CD14-positive monocyte (primary cell): ENCODE results near the gene NRIP2. TPM values are rescaled to one million over a fixed set of nuclear protein-coding genes. Genes with fewer than 3 reads are reported as not detected.

ENCODE experiments used
- DNase-seq, 3 donors: peaks; one replicate each; pipeline ENCODE4 v3.0.0-alpha.2; 2011 to 2022
- H2AFZ ChIP-seq: 2 replicates; pipeline ENCODE4 v1.6.0; 2012; ENCODE audit warnings: mild to moderate bottlenecking, low read depth, low read length, inconsistent platforms; ENCODE audit not compliant: insufficient read depth, poor library complexity, severe bottlenecking
- H3K27ac ChIP-seq, 2 donors: 1 replicate in 1 of 2; 2 replicates in 1 of 2; pipeline ENCODE4 v1.5.1; 2012 to 2013; ENCODE audit warnings: low read length in 2 of 2, control low read depth in 1 of 2, inconsistent platforms in 1 of 2, low read depth in 1 of 2, mild to moderate bottlenecking in 1 of 2
- H3K27me3 ChIP-seq, 2 donors: one replicate each; pipeline versions ENCODE4 v1.6.0 to v1.6.1; 2011 to 2013; ENCODE audit warnings: low read length in 2 of 2; ENCODE audit not compliant: control insufficient read depth in 2 of 2, insufficient read depth in 2 of 2
- H3K36me3 ChIP-seq, 2 donors: replicated peaks in 1 of 2; 1 replicate in 1 of 2; 2 replicates in 1 of 2; pipeline versions ENCODE4 v1.5.1 to v1.6.1; 2012 to 2013; ENCODE audit warnings: low read length in 2 of 2, control low read depth in 1 of 2, inconsistent platforms in 1 of 2, mild to moderate bottlenecking in 1 of 2; ENCODE audit not compliant: insufficient read depth in 2 of 2, control insufficient read depth in 1 of 2
- H3K4me1 ChIP-seq, 2 donors: 1 replicate in 1 of 2; 2 replicates in 1 of 2; pipeline versions ENCODE4 v1.5.1 to v1.6.1; 2012 to 2013; ENCODE audit warnings: low read length in 2 of 2, control low read depth in 1 of 2, inconsistent platforms in 1 of 2, mild to moderate bottlenecking in 1 of 2, moderate library complexity in 1 of 2; ENCODE audit not compliant: insufficient read depth in 2 of 2, control insufficient read depth in 1 of 2
- H3K4me2 ChIP-seq: replicated peaks from 2 replicates; pipeline ENCODE3; 2012; ENCODE audit warnings: low read length, moderate library complexity, mild to moderate bottlenecking; ENCODE audit not compliant: poor library complexity, severe bottlenecking; ENCODE audit errors: extremely low read depth
- H3K4me3 ChIP-seq, 3 experiments: fragments of 200-600 bp in 1 of 3; sonication (generic) in 1 of 3; replicated peaks in 1 of 3; 1 replicate in 2 of 3; 2 replicates in 1 of 3; pipeline ENCODE4 v1.5.1; 2011 to 2013; ENCODE audit warnings: low read length in 3 of 3, mild to moderate bottlenecking in 3 of 3, control low read depth in 2 of 3, low read depth in 2 of 3, inconsistent platforms in 1 of 3, moderate library complexity in 1 of 3
- H3K79me2 ChIP-seq: 2 replicates; pipeline ENCODE4 v1.6.0; 2012; ENCODE audit warnings: mild to moderate bottlenecking, control low read depth, inconsistent platforms, low read length, moderate library complexity; ENCODE audit not compliant: insufficient read depth
- H3K9ac ChIP-seq: 2 replicates; pipeline ENCODE4 v1.6.0; 2017; ENCODE audit warnings: low read length, mild to moderate bottlenecking; ENCODE audit not compliant: insufficient read depth, poor library complexity, severe bottlenecking
- H3K9me3 ChIP-seq, 2 donors: replicated peaks in 1 of 2; 1 replicate in 1 of 2; 2 replicates in 1 of 2; pipeline versions ENCODE4 v1.5.1 to v1.6.1; 2012 to 2013; ENCODE audit warnings: low read length in 2 of 2, control low read depth in 1 of 2; ENCODE audit not compliant: control insufficient read depth in 1 of 2, insufficient read depth in 1 of 2
- H4K20me1 ChIP-seq: 2 replicates; pipeline ENCODE4 v1.6.0; 2012; ENCODE audit warnings: mild to moderate bottlenecking, low read length, control low read depth, moderate library complexity; ENCODE audit not compliant: insufficient read depth
- H3K27ac Mint-ChIP-seq, 7 donors: one replicate each; pipeline ENCODE4 v1.8.0; 2020; ENCODE audit warnings: mild to moderate bottlenecking in 7 of 7, mixed read lengths in 7 of 7, moderate library complexity in 6 of 7, inconsistent platforms in 2 of 7
- H3K27me3 Mint-ChIP-seq, 3 donors: one replicate each; pipeline ENCODE4 v1.8.0; 2021 to 2022; ENCODE audit warnings: low read depth in 3 of 3, mild to moderate bottlenecking in 3 of 3, mixed read lengths in 3 of 3, moderate library complexity in 3 of 3, inconsistent platforms in 1 of 3
- H3K36me3 Mint-ChIP-seq, 2 donors: one replicate each; pipeline ENCODE4 v1.8.0; 2020; ENCODE audit warnings: mixed read lengths in 2 of 2, inconsistent platforms in 1 of 2, mild to moderate bottlenecking in 1 of 2
- H3K4me1 Mint-ChIP-seq: one replicate; pipeline ENCODE4 v1.8.0; 2020; ENCODE audit warnings: mild to moderate bottlenecking, mixed read lengths
- H3K4me3 Mint-ChIP-seq, 2 donors: one replicate each; pipeline ENCODE4 v1.8.0; 2020; ENCODE audit warnings: mild to moderate bottlenecking in 2 of 2, mixed read lengths in 2 of 2, moderate library complexity in 1 of 2
- H3K9me3 Mint-ChIP-seq, 7 donors: one replicate each; pipeline ENCODE4 v1.8.0; 2020 to 2022; ENCODE audit warnings: mixed read lengths in 7 of 7, mild to moderate bottlenecking in 6 of 7, moderate library complexity in 6 of 7, inconsistent platforms in 2 of 7
- CTCF ChIP-seq: fragments of 200-600 bp; IDR thresholded peaks from one replicate; pipeline ENCODE4 v1.8.0; 2022; ENCODE audit warnings: antibody characterized with exemption, mild to moderate bottlenecking
- WGBS: methylation state at CpG from one replicate; pipeline ENCODE4 v1.1.5; 2013; ENCODE audit warnings: missing lambda C conversion rate; ENCODE audit not compliant: insufficient coverage; 5-methylcytosine and 5-hydroxymethylcytosine counted together
- intact Hi-C, 2 donors: fragments of 100-400 bp; cut with micrococcal nuclease; formaldehyde crosslinking; loops; one replicate each; pipeline versions ENCODE4 v1.15.0 to v1.15.1; 2023
- polyA plus RNA-seq, 3 donors: library from polyadenylated mRNA; depleted of rRNA in 1 of 3; unstranded in 2 of 3; stranded (reverse) in 1 of 3; fragments of 300-500 nt in 2 of 3; fragments of >200 nt in 1 of 3; fragmentation: Illumina TruSeq in 2 of 3; gene quantifications; 1 replicate in 2 of 3; 2 replicates in 1 of 3; pipeline ENCODE4 v1.2.3, GENCODE V29; 2012 to 2021

The NRIP2 gene
- polyA plus RNA-seq, 3 donors: 0.19 to 0.24 TPM; not detected in 1

DNA sequence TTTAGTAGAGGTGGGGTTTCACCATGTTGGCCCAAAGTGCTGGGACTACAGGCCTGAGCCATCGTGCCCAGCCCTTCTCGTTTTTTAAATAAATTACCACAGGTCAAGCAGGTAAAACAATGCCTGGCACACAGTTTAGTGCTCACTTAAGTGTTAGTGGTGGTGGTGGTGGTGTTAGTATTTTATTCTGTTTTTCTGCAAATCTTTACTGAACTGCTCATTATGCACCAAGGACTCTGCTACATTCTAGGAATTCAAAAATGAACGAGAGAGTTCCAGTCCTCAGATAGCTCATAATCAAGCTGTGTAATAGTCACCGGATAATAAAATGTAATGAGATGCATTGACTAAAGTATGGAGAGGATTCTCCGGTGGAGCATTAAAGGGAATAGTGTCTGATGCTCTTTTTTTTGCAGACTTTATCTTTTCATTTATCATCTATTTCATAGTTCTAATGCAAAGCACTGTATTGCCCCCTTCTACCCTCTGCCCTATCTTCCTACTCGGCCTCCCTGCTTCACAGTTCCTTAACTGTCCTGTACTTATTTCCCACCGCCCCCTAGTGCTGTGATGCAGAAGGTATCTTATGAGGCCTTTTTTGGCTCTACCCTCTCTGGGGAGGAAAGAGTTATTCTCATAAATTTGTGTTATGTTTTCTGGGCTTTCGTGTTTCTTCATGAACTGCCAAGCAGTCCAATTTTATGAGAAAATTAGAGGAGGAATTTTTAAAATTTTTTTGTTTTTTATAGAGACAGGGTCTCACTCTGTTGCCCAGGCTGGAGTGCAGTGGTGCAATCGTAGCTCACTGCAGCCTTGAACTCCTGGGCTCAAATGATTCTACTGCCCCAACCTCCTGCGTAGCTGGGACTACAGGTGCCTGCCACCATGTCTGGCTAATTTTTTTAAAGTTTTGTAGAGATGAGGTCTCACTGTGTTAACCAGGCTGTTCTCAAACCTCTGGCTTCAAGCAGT is 21.3 kb downstream of the NRIP2 start:
- Histone ChIP-seq H3K79me2 (peaks cover 31% of the 10 kb centered on the region), H3K4me1 (peaks cover 13 to 19% of the 10 kb centered on the region in 2 donors), H3K36me3 (peaks cover 17 to 33% of the 10 kb centered on the region in 2 donors), H3K4me3 (peak overlapping the region; percentile 41 to 81 (median 57)), H4K20me1 (peaks cover 18% of the 10 kb centered on the region), H3K27me3 (no peaks in the 10 kb centered on the region), H3K27ac (peak overlapping the region; percentile 83 to 93), H3K9ac (peak overlapping the region; percentile 81), H2AFZ (peak overlapping the region; percentile 85), H3K4me2 (peak overlapping the region; percentile 99), H3K9me3 (no peaks in the 10 kb centered on the region)
- DNase-seq: peak; percentile 29 to 46 (median 45)
- H3K4me1 Mint-ChIP-seq: peaks cover 18% of the 10 kb centered on the region
- WGBS: no CpG with 5 or more reads among the region's 10 CpGs
- peaks cover 19 to 30% of the 10 kb centered on the region in 2 donors for H3K36me3 Mint-ChIP-seq
- no peaks in the 10 kb centered on the region for H3K9me3 Mint-ChIP-seq
- intact Hi-C loops: loop anchor here (2.0 to 5.0 kb wide), 2 partner anchors 19 to 64 kb away; partner anchors contain the start of genes FOXM1 (in 2 of the 2), RHNO1 (in 2 of the 2) and FKBP4 (in 1 of the 2)
- H3K27me3 Mint-ChIP-seq: no peaks in the 10 kb centered on the region
- H3K4me3 Mint-ChIP-seq: peak overlapping the region; percentile 96 to 99
- peak overlapping the region; percentile 99 to 100 (median 100) for H3K27ac Mint-ChIP-seq
- peak; percentile 71 for TF ChIP-seq CTCF
